Placental epithelial cell (primary cell): ENCODE measurements around the gene FUT3. TPM values are rescaled to one million over a fixed set of nuclear protein-coding genes. Genes with fewer than 3 reads are reported as not detected.

Experiments used
- total RNA-seq: library from RNA; depleted of rRNA; stranded (reverse); fragments of >200 nt; gene quantifications from 2 replicates; pipeline ENCODE4 v1.2.3, GENCODE V29; 2012

FUT3 gene
- not detected in 2 replicates for total RNA-seq

DNA sequence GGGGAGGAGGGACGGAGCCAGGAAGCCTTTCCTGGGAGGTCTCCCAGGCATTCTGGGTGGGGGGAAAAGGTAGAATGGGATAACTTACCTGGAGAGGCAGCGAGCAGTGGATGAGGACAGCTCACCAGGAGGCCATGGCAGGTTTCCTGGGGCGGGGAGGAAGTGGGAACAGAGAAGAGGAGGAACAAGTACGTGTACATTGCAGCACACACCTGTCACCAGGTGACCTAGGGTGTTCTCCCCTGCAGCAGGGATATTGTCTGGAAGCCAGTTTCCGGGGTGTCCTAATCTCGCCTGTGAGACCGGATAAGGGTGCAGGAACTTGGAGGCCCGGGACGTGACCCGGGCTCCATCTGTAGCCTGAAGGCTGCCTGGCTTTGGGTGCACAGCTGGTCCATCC is at the start of gene FUT3:
FUT3 (minus strand) TSS at position 148 of the 400 bp plus-strand sequence.

DNA sequence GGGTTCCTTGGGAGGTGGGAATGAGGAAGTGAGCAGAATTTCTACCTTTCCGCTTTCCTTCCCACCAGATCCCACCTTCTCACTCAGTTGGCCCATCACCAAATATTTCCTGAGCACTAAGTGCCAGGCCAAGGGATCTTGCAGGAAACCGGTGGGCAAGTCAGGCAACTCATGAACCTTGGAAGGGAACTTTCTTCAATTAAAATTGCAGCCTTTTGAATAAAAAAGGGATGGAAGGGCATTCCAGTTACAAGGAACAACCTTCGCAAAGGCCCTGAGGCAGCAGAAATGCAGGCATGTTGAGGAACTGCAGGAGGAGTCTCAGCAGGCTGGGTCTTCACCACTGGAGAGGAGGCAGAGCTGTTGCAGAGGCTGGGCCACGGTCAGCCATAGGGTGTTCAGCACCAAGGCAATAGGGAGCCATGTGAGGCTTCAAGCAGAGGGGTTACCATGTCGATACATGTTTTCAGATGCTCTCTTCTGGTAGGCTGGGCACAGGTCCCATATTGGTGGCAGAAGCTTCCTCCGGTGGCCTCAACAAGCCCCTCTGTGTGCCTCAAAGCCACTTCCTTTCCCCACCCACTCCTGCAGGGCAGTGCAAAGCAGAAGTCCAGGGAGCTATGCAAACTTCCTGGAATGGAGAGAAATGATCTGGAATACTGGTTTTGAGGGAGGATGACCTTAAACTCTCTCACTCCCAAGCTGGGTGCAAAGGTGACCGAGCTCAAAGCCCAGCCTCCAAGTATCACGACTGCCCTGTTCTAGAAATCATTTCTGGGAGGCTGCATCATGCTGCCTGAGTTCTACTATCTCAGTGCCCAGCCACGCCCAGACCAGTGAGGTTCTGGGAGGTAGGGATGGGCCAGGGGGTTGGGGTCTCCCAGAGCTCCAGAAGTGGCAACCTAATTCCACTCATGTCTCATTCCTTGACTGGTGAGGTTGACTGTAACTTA is 11.9 kb downstream of the FUT3 start, which contains the start of gene FUT6:
FUT6 (minus strand) TSS at position 638 of the 953 bp plus-strand sequence. CDS start 7,135 bp downstream, outside the sequence.

DNA sequence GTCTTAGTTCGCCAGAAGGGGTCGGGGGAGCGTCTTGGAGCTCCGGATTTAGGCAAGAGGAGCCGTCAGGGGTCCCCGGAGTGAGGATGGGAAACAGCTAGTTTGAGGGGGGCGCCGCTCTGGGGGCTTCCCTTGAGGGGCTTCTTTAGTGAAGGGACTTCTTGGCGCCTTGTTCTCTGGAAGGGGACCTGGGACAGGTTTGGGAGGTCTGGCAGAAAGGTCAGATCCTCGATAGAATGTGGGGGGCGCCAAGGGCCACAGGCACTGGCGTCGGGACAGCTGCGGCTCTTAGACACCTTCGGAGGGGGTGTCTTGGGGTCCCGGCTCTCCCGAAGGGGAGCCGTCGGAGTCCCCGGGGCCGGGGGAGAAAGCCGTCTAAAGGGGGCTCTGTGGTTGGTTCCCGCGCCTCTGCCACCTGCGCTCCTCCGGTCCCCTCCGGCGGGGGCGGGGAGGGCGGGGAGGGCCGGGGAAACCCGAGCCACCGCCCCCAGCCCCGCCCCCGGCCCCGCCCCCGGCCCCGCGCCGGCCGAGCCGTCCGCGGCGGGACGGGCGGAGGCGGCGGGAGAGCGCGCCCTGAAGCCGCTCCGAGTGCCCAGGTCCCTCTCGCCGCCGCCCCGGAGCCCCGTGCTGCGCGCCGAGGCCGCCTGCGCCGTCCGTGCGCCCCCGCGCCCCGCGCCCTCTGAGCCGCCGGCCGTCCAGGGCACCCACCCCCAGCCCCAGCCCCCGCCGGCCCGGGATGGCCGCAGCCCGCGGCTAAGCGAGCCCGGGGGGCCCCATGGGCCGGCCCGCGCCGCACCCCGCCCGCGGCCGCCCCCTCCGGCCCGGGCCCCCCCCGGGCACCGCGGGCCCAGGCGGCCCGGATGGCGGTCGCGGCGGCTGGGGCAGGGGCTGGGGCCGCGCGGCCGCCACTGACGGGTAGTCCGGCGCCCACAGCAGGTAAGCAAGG is 46.5 kb downstream of the FUT3 start, which contains the start of gene NRTN:
NRTN (plus strand) TSS at position 552 of the 946 bp plus-strand sequence. CDS start 19,099 bp downstream, outside the sequence.

Other genes starting within 250 kb of the FUT3 start
- 20.3 and 36.9 TPM in 2 replicates for gene SAFB2, start 228.7 kb downstream of the FUT3 start, total RNA-seq
- gene SAFB, start 228.4 kb downstream of the FUT3 start, total RNA-seq: 31.7 and 61.6 TPM in 2 replicates
- gene MICOS13, start 170.9 kb downstream of the FUT3 start, total RNA-seq: 33.0 and 38.8 TPM in 2 replicates
- 13.0 and 20.8 TPM in 2 replicates for gene HSD11B1L, start 170.4 kb downstream of the FUT3 start, total RNA-seq
- gene RPL36, start 161.2 kb downstream of the FUT3 start, total RNA-seq: 225 and 320 TPM in 2 replicates
- 46.7 and 73.9 TPM in 2 replicates for gene LONP1, start 131.3 kb downstream of the FUT3 start, total RNA-seq
- under 0.01 TPM in 1 of 2 replicates, not detected in the other for gene CATSPERD, start 130.8 kb downstream of the FUT3 start, total RNA-seq
- 0.79 TPM in 1 of 2 replicates, not detected in the other for gene PRR22, start 66.7 kb downstream of the FUT3 start, total RNA-seq
- 17.7 and 31.7 TPM in 2 replicates for gene DUS3L, start 60.3 kb downstream of the FUT3 start, total RNA-seq
- 0.65 and 1.2 TPM in 2 replicates for gene NRTN, start 46.4 kb downstream of the FUT3 start, total RNA-seq
- under 0.01 TPM in 1 of 2 replicates, not detected in the other for gene FUT6, start 11.7 kb downstream of the FUT3 start, total RNA-seq
- not detected in 2 replicates for gene FUT5, start 19.1 kb upstream of the FUT3 start, total RNA-seq
- gene NDUFA11, start 52.3 kb upstream of the FUT3 start, total RNA-seq: 266 and 387 TPM in 2 replicates
- 14.9 and 15.5 TPM in 2 replicates for gene VMAC, start 53.4 kb upstream of the FUT3 start, total RNA-seq
- 155 and 543 TPM in 2 replicates for gene CAPS, start 62.8 kb upstream of the FUT3 start, total RNA-seq
- 56.9 and 69.3 TPM in 2 replicates for gene RANBP3, start 126.7 kb upstream of the FUT3 start, total RNA-seq